Astrocyte (in vitro differentiated cells and primary cell): ENCODE data around the gene TADA2A. TPM values are rescaled to one million over a fixed set of nuclear protein-coding genes. Genes with fewer than 3 reads are reported as not detected.

Experiments
- DNase-seq: peaks from one replicate; pipeline ENCODE4 v3.0.0-alpha.2; 2010; ENCODE audit warnings: low read depth
- FAIRE-seq: peaks from 2 replicates; lab custom pipeline; 2011; peaks lifted over from hg19 to GRCh38; lab: Jason Lieb, UNC
- H2AFZ ChIP-seq: 2 replicates; pipeline ENCODE4 v1.6.0; 2012; ENCODE audit warnings: low read depth, low read length, inconsistent platforms
- H3K27ac ChIP-seq: 2 replicates; pipeline ENCODE4 v1.5.1; 2011; ENCODE audit warnings: low read depth, low read length, inconsistent platforms
- H3K27me3 ChIP-seq: 2 replicates; pipeline ENCODE4 v1.6.0; 2011; ENCODE audit warnings: low read length, inconsistent platforms; ENCODE audit not compliant: insufficient read depth
- H3K36me3 ChIP-seq: 2 replicates; pipeline ENCODE4 v1.5.1; 2011; ENCODE audit warnings: low read length, inconsistent platforms; ENCODE audit not compliant: insufficient read depth
- H3K4me1 ChIP-seq: 2 replicates; pipeline ENCODE4 v1.5.1; 2011; ENCODE audit warnings: low read length, inconsistent platforms; ENCODE audit not compliant: insufficient read depth
- H3K4me2 ChIP-seq: 2 replicates; pipeline ENCODE4 v1.6.0; 2012; ENCODE audit warnings: low read length, inconsistent platforms
- H3K4me3 ChIP-seq: 2 replicates; pipeline ENCODE4 v1.5.1; 2011; ENCODE audit warnings: low read depth, mild to moderate bottlenecking, low read length, inconsistent platforms; ENCODE audit not compliant: insufficient read depth
- H3K79me2 ChIP-seq: 2 replicates; pipeline ENCODE4 v1.6.0; 2012; ENCODE audit warnings: mild to moderate bottlenecking, low read length, inconsistent platforms; ENCODE audit not compliant: insufficient read depth
- H3K9ac ChIP-seq: 2 replicates; pipeline ENCODE4 v1.6.0; 2012; ENCODE audit warnings: mild to moderate bottlenecking, low read length, inconsistent platforms
- H3K9me3 ChIP-seq: 2 replicates; pipeline ENCODE4 v1.5.1; 2012; ENCODE audit warnings: low read depth, mild to moderate bottlenecking, low read length, inconsistent platforms; ENCODE audit not compliant: insufficient read depth
- H4K20me1 ChIP-seq: 2 replicates; pipeline ENCODE4 v1.6.0; 2012; ENCODE audit warnings: low read length, inconsistent platforms; ENCODE audit not compliant: insufficient read depth
- H3K27ac Mint-ChIP-seq: one replicate; pipeline ENCODE4 v1.8.0; 2021; ENCODE audit warnings: mild to moderate bottlenecking, mixed read lengths; ENCODE audit not compliant: unreplicated experiment
- H3K27me3 Mint-ChIP-seq: one replicate; pipeline ENCODE4 v1.8.0; 2021; ENCODE audit warnings: low read depth, mixed read lengths; ENCODE audit not compliant: unreplicated experiment
- H3K36me3 Mint-ChIP-seq: one replicate; pipeline ENCODE4 v1.8.0; 2021; ENCODE audit warnings: low read depth, mixed read lengths; ENCODE audit not compliant: unreplicated experiment
- H3K4me1 Mint-ChIP-seq: one replicate; pipeline ENCODE4 v1.8.0; 2021; ENCODE audit warnings: low read depth, mixed read lengths; ENCODE audit not compliant: unreplicated experiment
- H3K4me3 Mint-ChIP-seq: one replicate; pipeline ENCODE4 v1.8.0; 2021; ENCODE audit warnings: mild to moderate bottlenecking, moderate library complexity, mixed read lengths; ENCODE audit not compliant: unreplicated experiment
- H3K9me3 Mint-ChIP-seq: one replicate; pipeline ENCODE4 v1.8.0; 2021; ENCODE audit warnings: mild to moderate bottlenecking, mixed read lengths; ENCODE audit not compliant: unreplicated experiment
- EZH2 ChIP-seq: IDR thresholded peaks from 2 replicates; pipeline ENCODE4 v1.6.1; 2012; ENCODE audit warnings: mild to moderate bottlenecking, low read length, inconsistent platforms; ENCODE audit not compliant: insufficient read depth
- total RNA-seq: library from RNA; stranded (reverse); gene quantifications from 2 replicates; pipeline ENCODE4 v1.2.1, GENCODE V29; 2021
- TF ChIP-seq, protein P1 (sequence below): IDR thresholded peaks from 2 replicates; pipeline ENCODE4 v1.5.1; 2011; ENCODE audit warnings: low read depth, mild to moderate bottlenecking, inconsistent platforms, low read length, moderate library complexity; ENCODE audit not compliant: insufficient read depth

Gene TADA2A
- total RNA-seq, 1 donor from 2014 or later: 14.0 TPM

DNA sequence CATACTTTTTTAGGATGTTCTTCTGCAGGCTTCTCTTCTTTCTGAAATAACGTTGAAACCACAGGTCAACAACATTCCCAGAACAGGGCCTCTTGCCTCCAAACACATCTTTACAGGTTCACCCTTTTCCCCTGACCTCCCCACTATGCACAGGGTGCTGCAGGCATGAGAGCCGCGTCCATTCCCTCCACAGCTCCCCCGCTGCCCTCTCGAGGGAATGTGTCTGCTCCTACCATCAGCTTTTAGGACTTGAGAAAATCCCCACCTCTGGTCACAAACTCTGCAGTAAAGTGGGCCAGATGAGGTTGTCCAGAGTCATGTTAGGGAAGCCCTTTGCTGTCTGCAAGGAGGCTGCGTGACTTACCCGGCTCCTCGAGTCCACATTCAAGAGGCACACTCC, 113.5 kb downstream of the TADA2A start:
- H3K4me3 ChIP-seq: no peak overlapping the region
- H4K20me1 ChIP-seq: peaks cover 26% of the 10 kb centered on the region
- Mint-ChIP-seq H3K27ac (no peak overlapping the region), H3K4me3 (no peak overlapping the region), H3K27me3 (no peaks in the 10 kb centered on the region), H3K4me1 (peaks cover 17% of the 10 kb centered on the region), H3K9me3 (no peaks in the 10 kb centered on the region), H3K36me3 (peaks cover 23% of the 10 kb centered on the region)
- no peak for FAIRE-seq
- peaks cover 23% of the 10 kb centered on the region for H3K36me3 ChIP-seq
- H3K27ac ChIP-seq: no peak overlapping the region
- no peaks in the 10 kb centered on the region for H3K27me3 ChIP-seq
- no peak overlapping the region for H2AFZ ChIP-seq
- DNase-seq: no peak
- H3K4me2 ChIP-seq: no peak overlapping the region
- peaks cover 23% of the 10 kb centered on the region for H3K4me1 ChIP-seq
- TF ChIP-seq EZH2: no peak
- TF ChIP-seq, protein P1, sequence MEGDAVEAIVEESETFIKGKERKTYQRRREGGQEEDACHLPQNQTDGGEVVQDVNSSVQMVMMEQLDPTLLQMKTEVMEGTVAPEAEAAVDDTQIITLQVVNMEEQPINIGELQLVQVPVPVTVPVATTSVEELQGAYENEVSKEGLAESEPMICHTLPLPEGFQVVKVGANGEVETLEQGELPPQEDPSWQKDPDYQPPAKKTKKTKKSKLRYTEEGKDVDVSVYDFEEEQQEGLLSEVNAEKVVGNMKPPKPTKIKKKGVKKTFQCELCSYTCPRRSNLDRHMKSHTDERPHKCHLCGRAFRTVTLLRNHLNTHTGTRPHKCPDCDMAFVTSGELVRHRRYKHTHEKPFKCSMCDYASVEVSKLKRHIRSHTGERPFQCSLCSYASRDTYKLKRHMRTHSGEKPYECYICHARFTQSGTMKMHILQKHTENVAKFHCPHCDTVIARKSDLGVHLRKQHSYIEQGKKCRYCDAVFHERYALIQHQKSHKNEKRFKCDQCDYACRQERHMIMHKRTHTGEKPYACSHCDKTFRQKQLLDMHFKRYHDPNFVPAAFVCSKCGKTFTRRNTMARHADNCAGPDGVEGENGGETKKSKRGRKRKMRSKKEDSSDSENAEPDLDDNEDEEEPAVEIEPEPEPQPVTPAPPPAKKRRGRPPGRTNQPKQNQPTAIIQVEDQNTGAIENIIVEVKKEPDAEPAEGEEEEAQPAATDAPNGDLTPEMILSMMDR: no peak
- no peak overlapping the region for H3K9ac ChIP-seq
- no peaks in the 10 kb centered on the region for H3K79me2 ChIP-seq
- H3K9me3 ChIP-seq: no peaks in the 10 kb centered on the region

DNA sequence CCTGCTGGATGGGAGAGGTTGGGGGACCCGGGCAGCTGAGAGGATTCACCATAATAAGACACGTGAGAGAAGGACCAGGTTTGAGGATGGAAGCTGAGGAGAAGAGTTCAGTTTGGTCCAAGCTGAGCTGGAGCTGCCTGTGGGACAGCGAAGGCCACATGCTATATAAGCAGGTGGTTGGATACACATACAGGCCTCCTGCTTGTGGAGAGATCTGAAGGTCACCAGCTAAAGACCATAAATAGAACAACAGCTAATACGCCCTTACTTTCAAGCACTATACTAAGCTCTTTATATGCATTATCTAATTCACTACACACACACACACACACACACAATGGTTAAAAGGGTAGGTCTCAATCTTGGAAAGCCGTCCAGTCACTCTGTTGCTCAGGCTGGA, 115.1 kb downstream of the TADA2A start:
- Histone ChIP-seq H3K4me1 (peaks cover 13% of the 10 kb centered on the region), H2AFZ (no peak overlapping the region), H3K27me3 (no peaks in the 10 kb centered on the region), H3K79me2 (no peaks in the 10 kb centered on the region), H3K27ac (no peak overlapping the region), H3K4me3 (no peak overlapping the region), H3K9ac (no peak overlapping the region), H3K9me3 (no peaks in the 10 kb centered on the region), H3K36me3 (peaks cover 25% of the 10 kb centered on the region), H3K4me2 (no peak overlapping the region), H4K20me1 (peaks cover 19% of the 10 kb centered on the region)
- H3K36me3 Mint-ChIP-seq: peaks cover 23% of the 10 kb centered on the region
- no peaks in the 10 kb centered on the region for H3K9me3 Mint-ChIP-seq
- no peak overlapping the region for H3K27ac Mint-ChIP-seq
- H3K4me1 Mint-ChIP-seq: peaks cover 7% of the 10 kb centered on the region
- FAIRE-seq: no peak
- DNase-seq: no peak
- no peak for TF ChIP-seq EZH2
- TF ChIP-seq, protein P1: no peak
- no peak overlapping the region for H3K4me3 Mint-ChIP-seq
- H3K27me3 Mint-ChIP-seq: no peaks in the 10 kb centered on the region

DNA sequence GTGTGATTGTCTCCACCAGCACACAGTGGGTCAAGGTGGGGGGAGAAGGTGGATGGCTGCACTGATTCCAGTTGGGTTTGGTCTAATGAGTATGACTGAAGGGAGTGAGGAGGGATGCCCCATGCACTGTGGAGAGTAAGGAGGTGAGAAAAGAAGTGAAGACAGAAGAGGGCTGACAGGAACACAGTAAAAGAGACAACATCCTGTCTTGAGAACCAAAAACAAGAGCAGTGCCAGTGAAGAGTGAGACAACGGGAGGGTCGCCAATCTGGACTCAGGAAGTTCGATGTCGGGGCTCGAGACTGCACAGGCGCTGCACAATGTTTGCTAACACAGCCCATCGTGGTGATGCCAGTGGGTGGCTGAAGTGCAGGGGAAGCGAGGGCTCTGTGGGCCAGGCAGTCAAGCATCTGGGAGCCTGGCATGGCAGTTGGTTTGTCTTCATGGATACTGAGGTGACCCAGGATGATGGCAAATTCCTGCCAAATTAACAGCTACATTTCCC, 117.1 kb downstream of the TADA2A start:
- H3K4me1 ChIP-seq: peaks cover 13% of the 10 kb centered on the region
- no peak overlapping the region for H3K27ac ChIP-seq
- H3K4me3 Mint-ChIP-seq: no peak overlapping the region
- no peaks in the 10 kb centered on the region for H3K27me3 ChIP-seq
- no peaks in the 10 kb centered on the region for H3K9me3 ChIP-seq
- H3K27me3 Mint-ChIP-seq: no peaks in the 10 kb centered on the region
- no peak overlapping the region for H3K27ac Mint-ChIP-seq
- H3K36me3 ChIP-seq: peaks cover 24% of the 10 kb centered on the region
- peaks cover 20% of the 10 kb centered on the region for H4K20me1 ChIP-seq
- peaks cover 8% of the 10 kb centered on the region for H3K4me1 Mint-ChIP-seq
- no peak overlapping the region for H3K4me3 ChIP-seq
- H2AFZ ChIP-seq: no peak overlapping the region
- no peaks in the 10 kb centered on the region for H3K9me3 Mint-ChIP-seq
- DNase-seq (no peak), FAIRE-seq (no peak)
- TF ChIP-seq, protein P1: no peak
- no peak for TF ChIP-seq EZH2
- H3K4me2 ChIP-seq: no peak overlapping the region
- H3K79me2 ChIP-seq: no peaks in the 10 kb centered on the region
- H3K36me3 Mint-ChIP-seq: peaks cover 15% of the 10 kb centered on the region
- H3K9ac ChIP-seq: no peak overlapping the region
